Activated CD8-positive, alpha-beta memory T cell treated with anti-CD3 and anti-CD28 coated beads for 4 hours (primary cell): ENCODE data around the gene UCP1.

Experiments
- DNase-seq, 2 donors: peaks; one replicate each; pipeline ENCODE4 v3.0.0-alpha.2; 2020; ENCODE audit warnings: low read depth in 2 of 2

Gene UCP1

GRCh38 chr4:140568507-140569306 lies at the start of gene UCP1:
UCP1 (minus strand) TSS chr4:140568961; CDS start chr4:140568729, 232 bp downstream.
- no peak for DNase-seq

GRCh38 chr4:140617499-140618248 lies 48.9 kb upstream of the UCP1 start:
- no peak for DNase-seq

DNA sequence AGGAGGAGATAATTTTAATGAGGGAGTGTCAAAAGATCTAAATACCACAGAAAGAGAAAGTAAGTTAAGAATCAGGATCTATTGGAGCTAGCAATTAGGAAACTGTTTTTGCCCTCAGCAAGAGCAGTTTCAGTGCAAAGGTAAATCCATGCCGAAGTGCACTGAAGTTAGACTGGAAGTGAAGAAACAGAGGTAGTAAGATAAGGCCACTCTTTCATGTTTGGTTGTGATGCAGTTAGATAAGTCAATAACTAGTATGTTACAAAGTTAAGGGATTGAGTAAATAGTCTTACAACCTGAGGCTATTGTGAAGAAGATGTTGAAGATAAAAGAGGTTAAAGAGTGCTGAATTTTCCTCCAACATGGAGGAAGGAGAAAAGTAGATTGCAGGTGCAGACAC lies 46.7 kb upstream of the UCP1 start:
- DNase-seq: no peak

GRCh38 chr4:140612357-140612756 lies 43.6 kb upstream of the UCP1 start:
- DNase-seq: no peak

GRCh38 chr4:140611854-140612253 lies 43.1 kb upstream of the UCP1 start:
- no peak for DNase-seq

- DNase-seq: no peak
These were observed 41.0 kb upstream of the UCP1 start for GRCh38 chr4:140609548-140610425.

DNA sequence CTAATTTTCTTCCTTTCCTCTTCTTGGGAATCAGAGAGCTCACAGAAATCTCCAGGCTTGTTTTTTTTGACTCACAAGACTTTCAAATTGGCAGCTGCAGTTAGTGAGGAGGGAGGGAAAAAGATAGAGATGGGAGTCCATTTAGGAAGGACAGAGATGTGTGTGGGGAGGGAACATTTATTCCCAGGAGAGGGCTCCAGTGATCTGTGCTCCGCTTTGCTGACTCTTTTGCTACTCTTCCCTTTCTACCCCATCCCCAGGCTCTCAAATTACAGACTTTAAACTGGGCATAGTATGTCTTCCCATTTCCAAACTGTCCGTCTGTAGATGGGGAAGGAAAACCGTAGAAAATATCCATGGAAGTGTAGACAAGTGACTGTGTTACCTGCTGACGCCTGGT lies 39.1 kb upstream of the UCP1 start:
- no peak for DNase-seq

DNA sequence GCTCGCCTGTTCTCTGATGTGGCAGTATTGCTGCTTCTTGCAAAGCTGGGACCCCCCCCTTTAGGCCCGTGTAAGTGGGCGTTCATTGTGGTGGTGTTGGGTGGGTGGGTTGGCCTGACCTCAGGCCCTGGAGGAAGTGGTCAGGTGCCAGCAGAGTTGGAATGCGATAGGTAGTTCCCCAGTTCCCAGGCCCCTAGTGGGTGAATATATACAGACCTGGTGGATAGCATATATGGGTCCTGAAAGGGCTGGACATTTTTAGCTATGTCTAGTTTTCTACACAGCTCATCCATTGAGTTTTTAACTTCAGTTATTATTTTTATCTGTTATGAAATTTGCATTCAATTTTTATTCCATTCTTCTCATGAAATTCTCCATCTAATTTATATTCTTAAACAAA lies 35.8 kb upstream of the UCP1 start:
- DNase-seq: no peak

DNA sequence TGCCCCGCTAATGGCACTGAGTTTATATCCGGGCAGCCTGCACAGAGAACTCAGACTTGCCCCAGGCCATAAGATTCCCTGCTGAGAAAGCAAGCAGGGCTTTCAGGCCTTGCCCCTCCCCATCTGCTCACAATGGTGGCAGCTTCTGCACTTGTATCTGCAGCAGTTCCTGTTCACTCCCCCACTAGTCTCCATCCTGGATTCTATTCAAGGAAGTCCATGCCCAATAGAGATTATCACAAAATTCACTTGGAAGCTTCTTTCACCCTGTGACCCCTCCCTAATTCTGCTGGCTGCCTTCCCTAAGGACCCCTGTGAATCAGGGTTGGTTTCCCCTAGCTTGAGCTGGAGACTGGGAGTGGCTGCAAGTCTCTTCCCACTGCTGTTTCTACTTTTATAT lies 34.5 kb upstream of the UCP1 start:
- no peak for DNase-seq

- DNase-seq: no peak
These were observed 34.0 kb upstream of the UCP1 start for GRCh38 chr4:140602714-140603113.

- DNase-seq: no peak
These were observed 31.6 kb upstream of the UCP1 start for GRCh38 chr4:140600408-140600807.

GRCh38 chr4:140595065-140595464 lies 26.3 kb upstream of the UCP1 start:
- DNase-seq: no peak

GRCh38 chr4:140584439-140584838 lies 15.7 kb upstream of the UCP1 start:
- DNase-seq: no peak

DNA sequence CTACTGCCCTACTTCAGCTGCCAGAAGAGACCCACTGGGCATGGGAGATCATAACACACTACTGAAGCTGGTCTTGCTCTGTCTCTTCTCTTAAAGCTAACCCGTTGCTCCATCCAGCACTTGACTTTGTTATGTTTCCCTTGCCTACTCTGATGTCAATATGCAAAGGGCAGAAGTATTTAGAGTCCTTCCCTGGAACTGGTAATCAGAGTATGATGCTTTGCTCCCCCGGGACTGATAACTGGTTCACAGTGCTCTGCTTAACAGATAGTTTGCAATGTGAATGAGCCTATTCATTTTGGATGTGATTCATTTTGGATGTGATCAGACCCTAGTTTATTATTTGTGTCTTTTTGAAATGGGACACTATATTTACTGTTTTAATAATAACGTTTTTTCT lies 12.3 kb upstream of the UCP1 start:
- DNase-seq: no peak

- no peak for DNase-seq
These were observed 10.5 kb upstream of the UCP1 start for GRCh38 chr4:140579278-140579677.

GRCh38 chr4:140575489-140575888 lies 6.7 kb upstream of the UCP1 start:
- no peak for DNase-seq

DNA sequence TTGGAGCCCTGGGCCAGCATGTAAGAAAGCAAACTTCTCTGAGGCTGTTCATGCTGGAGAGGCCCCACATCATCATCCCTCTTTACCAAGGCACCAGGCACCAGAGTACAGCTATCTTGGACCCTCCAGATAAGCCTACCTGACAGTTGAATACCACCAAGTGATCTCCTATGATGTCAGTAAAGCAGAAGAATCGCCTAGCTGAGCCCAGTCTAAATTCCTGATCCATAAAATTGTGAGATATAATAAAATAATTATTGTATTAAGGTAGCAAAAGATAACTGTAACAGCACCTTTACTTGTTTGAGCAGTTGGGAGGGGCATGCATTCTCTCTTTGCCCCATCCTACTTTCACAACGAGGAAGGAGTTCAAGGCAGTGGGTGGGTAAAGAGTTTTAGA lies 2.9 kb upstream of the UCP1 start:
- no peak for DNase-seq

- DNase-seq: no peak
These were observed 512 bp upstream of the UCP1 start for GRCh38 chr4:140569307-140569638.

GRCh38 chr4:140559696-140560095 lies 9.1 kb downstream of the UCP1 start:
- no peak for DNase-seq

GRCh38 chr4:140557831-140558435 lies 10.8 kb downstream of the UCP1 start:
- DNase-seq: no peak

GRCh38 chr4:140556372-140557085 lies 12.2 kb downstream of the UCP1 start:
- DNase-seq: no peak
